Measurements from ENCODE around the gene KCND2. TPM values are rescaled to one million over a fixed set of nuclear protein-coding genes. Genes with fewer than 3 reads are reported as not detected.

Gene KCND2
- total RNA-seq, 1 donor from 2014 or later = 0.38 TPM

DNA sequence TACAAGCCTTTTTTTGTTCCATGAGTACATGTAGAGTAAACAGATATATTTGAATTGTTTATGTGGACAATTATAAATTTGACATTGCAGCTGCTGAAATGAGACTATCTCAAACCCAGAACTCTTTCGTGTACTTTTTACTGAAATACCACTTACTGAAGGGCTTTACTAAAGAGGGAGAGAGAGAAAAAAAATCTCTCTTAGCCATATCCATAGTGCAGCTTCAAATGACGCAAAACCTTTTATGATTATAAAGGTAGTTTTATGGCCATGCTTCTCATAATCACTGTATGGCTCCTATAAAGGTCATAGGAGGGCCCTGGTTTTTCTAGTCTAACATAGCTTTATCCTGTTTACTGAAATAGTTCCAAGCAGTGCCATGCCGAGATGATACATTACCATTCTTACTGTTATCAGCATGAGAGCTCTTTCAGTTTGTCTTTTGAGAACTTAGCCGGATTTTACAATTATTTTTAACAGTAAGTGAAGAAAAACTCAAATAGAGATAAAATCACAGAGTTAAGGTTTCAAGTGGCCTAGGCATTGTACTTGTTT is 35.1 kb downstream of the KCND2 start:
- TF ChIP-seq, protein P1, sequence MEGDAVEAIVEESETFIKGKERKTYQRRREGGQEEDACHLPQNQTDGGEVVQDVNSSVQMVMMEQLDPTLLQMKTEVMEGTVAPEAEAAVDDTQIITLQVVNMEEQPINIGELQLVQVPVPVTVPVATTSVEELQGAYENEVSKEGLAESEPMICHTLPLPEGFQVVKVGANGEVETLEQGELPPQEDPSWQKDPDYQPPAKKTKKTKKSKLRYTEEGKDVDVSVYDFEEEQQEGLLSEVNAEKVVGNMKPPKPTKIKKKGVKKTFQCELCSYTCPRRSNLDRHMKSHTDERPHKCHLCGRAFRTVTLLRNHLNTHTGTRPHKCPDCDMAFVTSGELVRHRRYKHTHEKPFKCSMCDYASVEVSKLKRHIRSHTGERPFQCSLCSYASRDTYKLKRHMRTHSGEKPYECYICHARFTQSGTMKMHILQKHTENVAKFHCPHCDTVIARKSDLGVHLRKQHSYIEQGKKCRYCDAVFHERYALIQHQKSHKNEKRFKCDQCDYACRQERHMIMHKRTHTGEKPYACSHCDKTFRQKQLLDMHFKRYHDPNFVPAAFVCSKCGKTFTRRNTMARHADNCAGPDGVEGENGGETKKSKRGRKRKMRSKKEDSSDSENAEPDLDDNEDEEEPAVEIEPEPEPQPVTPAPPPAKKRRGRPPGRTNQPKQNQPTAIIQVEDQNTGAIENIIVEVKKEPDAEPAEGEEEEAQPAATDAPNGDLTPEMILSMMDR (IDR thresholded peaks at IDR 0.05) = no peak
- intact Hi-C loops (cut with DNase I) = no loop called here
- H3K4me1 ChIP-seq = no peaks in the 10 kb centered on the region
- H3K27ac ChIP-seq = no peak overlapping the region
- H3K36me3 ChIP-seq = no peaks in the 10 kb centered on the region
- ATAC-seq = no peak
- DNase-seq = no peak
- no peaks in the 10 kb centered on the region for H3K9me3 ChIP-seq
- no peaks in the 10 kb centered on the region for H3K27me3 ChIP-seq (ENCODE audit: low read depth)
- H3K4me3 ChIP-seq = no peak overlapping the region

DNA sequence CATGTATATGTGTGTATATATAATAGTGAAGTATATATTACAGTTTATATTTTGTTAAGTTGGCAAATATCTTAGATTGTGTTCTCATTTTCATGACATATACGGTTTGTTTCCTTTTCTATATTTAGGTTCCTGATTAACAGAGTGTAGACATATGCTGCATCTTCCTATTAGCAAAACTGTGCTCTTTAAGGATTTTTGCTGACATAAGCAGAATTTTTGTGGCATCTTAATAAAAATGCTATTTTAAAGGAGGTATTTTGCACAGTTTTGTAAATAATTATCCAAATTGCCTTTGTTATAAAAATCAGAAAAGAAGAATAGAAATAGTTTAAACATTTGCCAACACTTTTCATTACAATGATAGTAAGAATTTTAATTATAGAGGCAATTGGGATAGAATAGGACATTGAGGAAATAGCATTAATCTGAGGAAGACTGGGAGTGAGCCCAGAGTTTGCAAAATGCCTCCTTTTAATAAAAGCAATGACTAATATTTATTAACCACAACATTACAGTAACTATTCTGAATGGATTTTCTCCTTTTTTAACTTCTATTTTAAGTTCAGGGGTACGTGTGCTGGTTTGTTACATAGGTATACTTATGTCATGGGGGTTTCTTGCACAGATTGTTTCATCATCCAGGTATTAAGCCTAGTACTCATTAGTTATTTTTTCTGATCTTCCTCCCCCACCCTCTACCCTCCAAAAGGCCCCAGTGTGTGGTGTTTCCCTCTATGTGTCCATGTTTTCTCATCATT is 38.2 kb downstream of the KCND2 start:
- DNase-seq (no peak), ATAC-seq (no peak)
- H3K36me3 ChIP-seq = no peaks in the 10 kb centered on the region
- intact Hi-C loops (cut with DNase I) = no loop called here
- no peaks in the 10 kb centered on the region for H3K4me1 ChIP-seq
- TF ChIP-seq, protein P1 (IDR thresholded peaks at IDR 0.05) = no peak
- H3K9me3 ChIP-seq = no peaks in the 10 kb centered on the region
- no peak overlapping the region for H3K27ac ChIP-seq
- no peaks in the 10 kb centered on the region for H3K27me3 ChIP-seq (ENCODE audit: low read depth)
- H3K4me3 ChIP-seq = no peak overlapping the region

DNA sequence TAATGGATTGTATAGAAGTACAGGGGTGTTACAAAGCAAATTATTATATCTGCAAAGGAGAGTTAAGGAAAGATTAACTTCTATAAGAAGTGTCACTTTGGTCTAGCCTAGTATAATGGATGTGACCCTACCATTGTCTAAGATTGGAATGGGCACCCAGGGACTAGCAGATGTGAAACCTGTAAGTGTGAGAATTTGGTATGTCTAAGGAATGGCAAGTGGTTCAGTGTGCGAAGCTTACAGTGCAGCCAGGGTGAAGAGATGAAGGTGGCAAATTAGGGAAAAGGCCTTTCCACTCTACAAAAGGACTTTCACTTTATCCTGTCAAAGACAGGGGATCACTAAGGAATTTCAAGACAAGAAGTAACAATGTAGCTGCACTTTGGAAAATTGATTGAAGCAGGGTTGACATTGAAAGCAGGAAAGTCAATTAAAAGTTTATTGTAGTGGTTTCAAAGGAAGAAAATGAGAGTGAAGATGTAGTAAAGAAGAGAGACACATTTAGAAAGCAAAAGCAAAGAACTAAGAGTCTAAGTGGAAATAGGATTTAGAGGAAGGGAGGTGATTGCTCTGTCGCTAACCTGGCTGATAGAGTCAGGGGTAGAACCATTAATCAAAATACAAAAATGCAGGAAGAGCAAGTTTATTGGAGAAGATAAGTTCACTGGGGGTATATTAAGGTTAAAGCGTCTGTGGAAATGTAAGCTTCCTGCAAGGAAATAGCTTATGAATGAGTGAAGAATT is 47.4 kb downstream of the KCND2 start:
- DNase-seq = no peak
- Histone ChIP-seq H3K4me3 (no peak overlapping the region), H3K4me1 (no peaks in the 10 kb centered on the region), H3K9me3 (no peaks in the 10 kb centered on the region), H3K27ac (no peak overlapping the region), H3K36me3 (no peaks in the 10 kb centered on the region), H3K27me3 (ENCODE audit: low read depth) (no peaks in the 10 kb centered on the region)
- TF ChIP-seq, protein P1 (IDR thresholded peaks at IDR 0.05) = no peak
- intact Hi-C loops (cut with DNase I) = no loop called here
- no peak for ATAC-seq

DNA sequence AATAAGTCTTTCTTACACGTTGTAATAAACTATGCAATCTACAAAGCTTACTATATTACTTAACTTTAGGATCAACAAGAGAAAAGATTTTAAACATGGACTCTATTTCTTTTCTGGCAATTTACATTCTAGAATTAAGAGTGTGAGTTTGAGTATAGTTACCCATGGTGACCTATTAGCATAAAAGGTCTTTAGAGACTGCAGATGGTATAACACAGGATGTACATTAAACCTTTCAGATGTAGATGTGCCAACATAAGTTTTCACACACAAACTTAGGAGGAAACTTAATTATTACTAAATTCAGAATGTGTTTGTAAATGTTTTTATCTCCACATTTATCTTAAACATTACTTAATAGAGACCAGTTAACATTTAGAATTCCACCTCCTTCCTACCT is 54.1 kb downstream of the KCND2 start:
- Histone ChIP-seq H3K36me3 (no peaks in the 10 kb centered on the region), H3K4me3 (no peak overlapping the region), H3K27ac (no peak overlapping the region), H3K9me3 (no peaks in the 10 kb centered on the region), H3K27me3 (ENCODE audit: low read depth) (no peaks in the 10 kb centered on the region), H3K4me1 (no peaks in the 10 kb centered on the region)
- DNase-seq = no peak
- no peak for ATAC-seq
- TF ChIP-seq, protein P1 (IDR thresholded peaks at IDR 0.05) = no peak
- intact Hi-C loops (cut with DNase I) = no loop called here

DNA sequence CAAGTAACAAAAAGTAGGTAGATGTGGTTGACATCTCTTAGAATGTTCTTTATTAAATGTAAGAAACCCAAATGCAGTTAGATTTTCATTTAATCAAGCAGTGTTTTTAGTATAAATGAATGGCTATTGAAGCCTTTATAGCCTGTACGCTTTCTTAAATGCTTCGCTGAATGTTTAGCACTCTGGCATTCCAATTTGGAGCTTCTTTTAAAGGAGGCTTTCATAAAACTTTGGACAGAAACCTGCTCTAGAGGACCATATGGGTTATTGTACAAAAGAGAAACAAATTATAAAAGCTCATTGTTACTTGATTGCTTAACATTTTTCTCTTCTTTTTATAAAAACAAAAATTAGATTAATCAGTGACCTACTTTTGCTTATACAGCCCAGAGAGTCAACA is 59.5 kb downstream of the KCND2 start:
- intact Hi-C loops (cut with DNase I) = no loop called here
- no peaks in the 10 kb centered on the region for H3K27me3 ChIP-seq (ENCODE audit: low read depth)
- DNase-seq (no peak), ATAC-seq (no peak)
- no peaks in the 10 kb centered on the region for H3K9me3 ChIP-seq
- H3K4me3 ChIP-seq = no peak overlapping the region
- H3K4me1 ChIP-seq = no peaks in the 10 kb centered on the region
- TF ChIP-seq, protein P1 (IDR thresholded peaks at IDR 0.05) = no peak
- no peak overlapping the region for H3K27ac ChIP-seq
- H3K36me3 ChIP-seq = no peaks in the 10 kb centered on the region
